Hair follicle dermal papilla cell (primary cell): ENCODE measurements around the gene VTI1B. TPM values are rescaled to one million over a fixed set of nuclear protein-coding genes. Genes with fewer than 3 reads are reported as not detected.

Experiments used
- small RNA-seq: library from RNA; depleted of rRNA; stranded (forward); fragments of <200 nt; gene quantifications from one replicate; pipeline ENCODE3, GENCODE V24; 2012
- total RNA-seq: library from RNA; depleted of rRNA; stranded (reverse); fragments of >200 nt; gene quantifications from 2 replicates; pipeline ENCODE4 v1.2.3, GENCODE V29; 2012

VTI1B gene, protein sequence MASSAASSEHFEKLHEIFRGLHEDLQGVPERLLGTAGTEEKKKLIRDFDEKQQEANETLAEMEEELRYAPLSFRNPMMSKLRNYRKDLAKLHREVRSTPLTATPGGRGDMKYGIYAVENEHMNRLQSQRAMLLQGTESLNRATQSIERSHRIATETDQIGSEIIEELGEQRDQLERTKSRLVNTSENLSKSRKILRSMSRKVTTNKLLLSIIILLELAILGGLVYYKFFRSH
- 49.2 and 52.5 TPM in 2 replicates for total RNA-seq

DNA sequence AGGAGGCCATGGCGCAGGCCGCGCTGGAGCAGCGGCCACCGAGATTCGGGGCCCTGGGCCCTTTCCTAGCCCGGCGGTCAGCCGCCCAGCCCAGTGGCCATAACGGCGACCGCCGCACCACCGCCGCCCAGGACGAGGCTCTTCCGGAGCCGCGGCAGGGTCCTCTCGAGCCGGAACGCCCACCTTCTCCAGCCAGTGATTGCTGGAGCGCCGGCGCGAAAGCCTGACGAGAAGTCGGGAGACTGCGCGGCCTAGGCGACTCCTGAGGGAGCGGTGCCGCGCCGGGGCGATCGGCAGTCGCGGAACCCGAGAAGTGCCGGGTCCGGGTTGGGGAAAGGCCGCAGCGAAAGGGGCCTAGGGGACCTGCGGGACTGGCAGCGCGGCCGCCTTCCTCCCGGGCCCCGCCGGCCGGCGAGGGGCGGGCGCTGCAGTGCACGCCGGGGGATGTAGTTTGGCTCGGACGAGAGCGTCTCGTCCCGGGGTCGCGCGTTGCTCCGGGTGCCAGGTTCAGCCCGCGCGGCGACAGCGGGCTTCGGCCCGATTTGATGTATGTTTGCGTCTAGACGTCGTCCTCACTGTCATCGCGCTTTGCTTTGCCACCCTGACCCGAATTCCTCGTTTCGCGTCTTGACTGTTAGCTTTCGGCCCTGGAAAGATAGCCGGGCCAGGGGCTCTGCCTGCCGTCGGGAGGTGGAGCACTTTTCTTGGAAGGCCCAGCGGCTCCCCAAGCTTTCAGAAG is at the start of gene VTI1B:
TSS of gene VTI1B (minus strand) at position 153 of the 739 bp plus-strand sequence. CDS start at position 10, 143 bp downstream.

DNA sequence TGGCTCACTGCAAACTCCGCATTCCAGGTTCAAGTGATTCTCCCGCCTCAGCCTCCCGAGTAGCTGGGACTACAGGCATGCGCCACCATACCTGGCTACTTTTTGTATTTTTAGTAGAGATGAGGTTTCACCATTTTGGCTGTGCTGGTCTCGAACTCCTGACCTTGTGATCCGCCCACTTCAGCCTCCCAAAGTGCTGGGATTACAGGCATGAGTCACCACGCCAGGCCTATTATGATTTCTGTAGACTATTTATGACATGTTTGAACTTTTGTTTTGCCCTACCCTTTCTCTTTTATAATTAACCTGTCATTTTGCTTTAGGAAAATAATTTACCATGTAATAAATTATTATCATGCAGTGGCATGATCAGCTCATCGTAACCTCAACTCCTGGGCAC is 27.1 kb upstream of the VTI1B start, which contains the start of gene RDH12:
TSS of gene RDH12 (plus strand) at position 395 of the 400 bp plus-strand sequence. CDS start 20,757 bp downstream, outside the sequence.

DNA sequence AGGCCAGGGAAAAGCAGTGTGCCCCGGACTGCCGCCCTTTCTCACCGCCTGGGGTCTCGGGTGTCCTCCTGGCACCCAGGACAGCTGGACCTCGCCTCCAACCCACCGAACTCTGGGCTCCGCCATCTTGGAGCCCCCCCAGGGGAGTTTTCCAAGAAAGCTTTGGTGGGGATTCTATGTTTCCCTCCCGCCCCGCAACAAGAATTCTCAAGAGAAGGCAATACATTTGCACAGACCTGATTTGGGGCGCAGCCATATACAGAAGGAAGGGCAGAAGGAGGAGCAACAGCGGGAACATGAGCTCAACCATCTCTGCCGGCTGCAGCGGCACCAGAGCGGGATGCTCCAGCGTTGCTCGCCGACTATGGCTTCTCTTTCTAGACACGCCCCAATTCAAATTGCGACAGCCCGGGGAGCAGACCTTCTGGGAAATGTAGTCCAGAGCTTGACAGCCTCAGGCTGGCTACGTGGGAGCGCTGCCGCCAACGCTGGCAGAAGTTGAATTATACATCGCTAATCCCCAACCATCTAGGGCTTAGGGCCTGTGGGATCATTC is 21.0 kb upstream of the VTI1B start, which contains the start of gene RDH11:
TSS of gene RDH11 (minus strand) at position 371 of the 556 bp plus-strand sequence. CDS start at position 310, 61 bp downstream.

DNA sequence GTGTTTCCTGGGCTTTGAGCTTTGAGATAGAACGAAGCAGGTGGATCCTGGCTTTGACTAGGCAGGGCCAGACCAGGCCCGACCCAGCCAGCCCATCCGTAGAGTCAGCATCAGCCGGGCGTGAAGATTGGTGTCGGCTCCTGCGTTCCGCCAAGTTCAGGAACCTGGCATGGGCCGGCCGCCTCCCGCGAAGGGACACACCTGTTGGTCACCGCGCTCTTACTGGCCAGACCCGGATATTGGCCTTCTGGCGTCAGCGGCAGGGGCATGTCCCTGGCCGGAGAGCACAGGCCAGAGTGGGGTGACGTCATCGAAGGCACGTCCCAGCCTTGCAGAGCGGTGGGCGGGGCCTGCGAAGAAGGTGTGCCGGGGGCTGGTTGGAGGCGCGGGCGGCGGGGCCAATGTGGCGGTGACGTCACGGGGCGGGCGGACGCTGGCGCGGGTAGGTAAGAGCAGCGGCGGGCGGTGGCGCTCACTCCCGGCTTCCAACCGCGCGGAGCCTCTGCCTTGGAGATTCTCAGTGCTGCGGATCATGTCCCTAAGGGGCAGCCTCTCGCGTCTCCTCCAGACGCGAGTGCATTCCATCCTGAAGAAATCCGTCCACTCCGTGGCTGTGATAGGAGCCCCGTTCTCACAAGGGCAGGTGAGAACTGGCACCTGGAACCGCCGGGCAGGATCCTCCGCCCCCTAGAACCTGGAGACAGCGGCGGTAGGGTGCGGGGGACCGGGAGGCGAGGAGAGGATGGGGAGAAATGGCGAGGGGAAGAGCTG is 54.8 kb downstream of the VTI1B start, which contains the start of gene ARG2:
TSS of gene ARG2 (plus strand) at position 475 of the 771 bp plus-strand sequence. CDS start at position 533, 58 bp downstream.

DNA sequence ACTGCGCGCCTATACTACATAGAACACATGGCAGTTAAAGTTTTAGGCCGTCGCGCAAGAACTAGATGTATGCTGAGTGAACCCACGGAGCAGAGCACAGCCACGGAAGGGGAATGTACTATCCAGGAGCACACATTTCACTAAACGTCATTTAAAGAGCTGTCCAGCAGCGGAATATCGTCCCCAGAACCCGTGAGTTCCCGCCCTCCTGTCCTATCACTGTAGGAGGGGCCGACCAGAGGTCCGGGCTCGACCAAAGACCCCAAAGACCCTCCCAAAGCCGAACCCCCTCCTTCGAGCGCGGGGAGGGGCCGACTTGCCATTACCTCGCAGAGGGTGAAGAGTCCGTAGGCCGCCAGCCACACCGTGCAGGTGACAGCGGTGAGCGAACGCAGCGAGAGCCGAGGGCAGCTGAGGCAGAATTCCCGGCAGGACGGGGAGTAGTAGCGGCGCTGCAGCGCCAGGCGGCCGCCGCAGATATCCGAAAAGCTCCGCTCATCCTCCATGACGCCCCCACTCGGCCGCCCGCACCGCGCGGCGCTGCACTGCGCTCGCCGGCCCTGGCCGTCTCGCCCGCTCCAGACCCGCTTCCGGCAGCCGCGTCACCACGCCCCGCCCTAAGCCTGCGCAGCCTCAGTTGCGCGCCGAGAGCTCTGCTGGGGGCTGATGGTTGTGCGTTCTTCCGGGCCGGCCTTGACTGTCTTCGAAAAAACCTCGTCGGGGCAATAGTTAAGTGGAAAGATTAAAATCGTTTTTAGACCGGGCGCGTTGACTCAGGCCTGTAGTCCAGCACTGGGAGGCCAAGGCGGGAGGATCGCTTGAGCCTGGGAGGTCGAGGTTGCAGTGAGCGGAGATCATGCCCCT is 74.5 kb downstream of the VTI1B start, which contains the start of gene PIGH:
TSS of gene PIGH (minus strand) at position 571 of the 864 bp plus-strand sequence. CDS start at position 506, 65 bp downstream.

Small RNAs within 50 kb of the gene (small RNA-seq; reads per million reads assigned to genes)
- gene AL132640.3, result not detected
- gene RF00019, result not detected
- gene RN7SL369P, result not detected
- not detected for gene RNA5SP386

Other genes with a start within 250 kb of the VTI1B start
- gene TMEM229B, start 185.9 kb downstream of the VTI1B start, total RNA-seq, result 1.6 and 1.8 TPM in 2 replicates
- gene PLEKHH1, start 141.3 kb downstream of the VTI1B start, total RNA-seq, result 0.32 and 1.8 TPM in 2 replicates
- 14.8 TPM in 2 replicates for gene PIGH, start 74.4 kb downstream of the VTI1B start, total RNA-seq
- gene ARG2, start 54.7 kb downstream of the VTI1B start, total RNA-seq, result 5.3 and 5.7 TPM in 2 replicates
- gene RDH11, start 21.1 kb upstream of the VTI1B start, total RNA-seq, result 91.7 and 103 TPM in 2 replicates
- gene RDH12, start 27.3 kb upstream of the VTI1B start, total RNA-seq, result not detected in 2 replicates
- 31.8 and 41.5 TPM in 2 replicates for gene ZFYVE26, start 142.0 kb upstream of the VTI1B start, total RNA-seq
- 14.1 and 23.4 TPM in 2 replicates for gene RAD51B, start 145.1 kb upstream of the VTI1B start, total RNA-seq